IPS-NIHi7 (cell line): ENCODE measurements around the gene CDK9.
"Not testable (repeated sequence)": the region's sequence is repeated elsewhere in the genome, so short reads cannot be mapped to it uniquely, and the experiment has no call there.

ENCODE experiments used
- DNase-seq: peaks from one replicate; pipeline ENCODE4 v3.0.0; 2012; ENCODE audit warnings: mixed read lengths; ENCODE audit errors: extremely low spot score

Gene CDK9

DNA sequence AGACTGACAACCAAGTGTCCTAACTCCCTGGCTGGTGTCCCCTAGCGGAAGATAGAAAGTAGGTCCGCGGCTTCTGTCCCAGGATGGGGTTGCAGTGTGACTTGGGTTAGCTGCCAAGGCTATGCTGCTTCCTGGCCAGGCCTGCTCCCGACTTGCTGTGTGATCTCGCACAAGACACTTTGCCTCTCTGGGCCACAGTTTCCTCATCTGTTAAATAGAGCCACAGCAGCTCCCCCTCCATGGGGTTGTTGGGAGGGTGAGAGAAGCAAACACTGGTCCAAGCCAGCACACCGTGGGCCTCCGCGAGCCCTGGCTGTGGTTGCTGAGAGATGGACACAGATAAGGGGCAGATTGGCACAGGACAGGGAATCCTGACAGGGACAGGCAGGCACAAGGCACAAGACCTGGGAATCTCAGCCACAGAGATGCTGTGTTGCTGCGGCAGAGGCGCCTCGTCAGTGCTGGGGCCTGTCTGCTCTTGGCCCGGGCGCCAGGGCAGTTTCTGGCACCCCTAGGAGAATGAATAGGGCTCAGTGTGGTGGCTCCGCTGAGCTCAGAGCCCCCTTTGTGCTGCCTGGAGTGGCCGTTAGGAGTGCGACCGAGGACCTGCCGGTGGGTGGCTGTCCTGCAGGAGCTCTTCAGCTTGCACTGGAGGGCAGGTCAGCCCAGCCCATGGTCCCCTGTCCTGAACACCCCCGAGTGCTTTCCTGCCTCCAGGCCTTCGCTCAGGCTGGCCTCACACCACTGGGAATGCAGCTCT, 5.5 kb upstream of the CDK9 start:
- no peak for DNase-seq

DNA sequence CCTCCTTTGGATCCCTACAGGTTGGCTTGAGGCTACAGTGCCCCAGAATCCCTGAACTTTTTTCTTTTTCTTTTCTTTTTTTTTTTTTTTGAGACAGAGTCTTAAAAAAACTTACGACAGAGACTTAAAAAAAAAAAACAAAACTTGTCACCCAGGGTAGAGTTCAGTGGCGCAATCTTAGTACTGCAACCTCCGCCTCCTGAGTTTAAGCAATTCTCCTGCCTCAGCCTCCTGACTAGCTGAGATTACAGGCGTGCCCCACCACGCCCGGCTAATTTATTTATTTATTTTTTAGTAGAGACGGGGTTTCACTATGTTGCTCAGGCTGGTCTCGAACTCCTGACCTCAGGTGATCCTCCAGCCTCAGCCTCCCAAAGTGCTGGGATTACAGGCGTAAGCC, 4.9 kb upstream of the CDK9 start:
- not testable (repeated sequence) for DNase-seq

DNA sequence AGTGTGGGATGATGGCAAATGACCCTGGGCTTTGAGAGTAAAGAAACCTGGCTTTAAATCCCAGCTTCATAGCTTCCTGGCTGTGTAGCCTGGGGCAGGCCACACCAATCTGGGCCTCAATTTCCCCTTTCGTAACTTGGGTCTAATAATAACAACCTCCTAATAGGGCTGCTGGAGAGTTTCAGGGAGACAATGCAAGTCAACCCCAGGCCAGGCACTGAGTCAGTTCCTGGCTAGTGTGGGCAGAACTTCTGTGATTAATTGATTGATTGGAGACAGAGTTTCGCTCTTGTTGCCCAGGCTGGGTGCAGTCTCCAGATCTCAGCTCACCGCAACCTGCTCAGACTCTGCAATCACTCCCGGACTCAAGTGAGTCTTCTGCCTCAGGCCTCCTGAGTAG, 4.0 kb upstream of the CDK9 start:
- DNase-seq: no peak

DNA sequence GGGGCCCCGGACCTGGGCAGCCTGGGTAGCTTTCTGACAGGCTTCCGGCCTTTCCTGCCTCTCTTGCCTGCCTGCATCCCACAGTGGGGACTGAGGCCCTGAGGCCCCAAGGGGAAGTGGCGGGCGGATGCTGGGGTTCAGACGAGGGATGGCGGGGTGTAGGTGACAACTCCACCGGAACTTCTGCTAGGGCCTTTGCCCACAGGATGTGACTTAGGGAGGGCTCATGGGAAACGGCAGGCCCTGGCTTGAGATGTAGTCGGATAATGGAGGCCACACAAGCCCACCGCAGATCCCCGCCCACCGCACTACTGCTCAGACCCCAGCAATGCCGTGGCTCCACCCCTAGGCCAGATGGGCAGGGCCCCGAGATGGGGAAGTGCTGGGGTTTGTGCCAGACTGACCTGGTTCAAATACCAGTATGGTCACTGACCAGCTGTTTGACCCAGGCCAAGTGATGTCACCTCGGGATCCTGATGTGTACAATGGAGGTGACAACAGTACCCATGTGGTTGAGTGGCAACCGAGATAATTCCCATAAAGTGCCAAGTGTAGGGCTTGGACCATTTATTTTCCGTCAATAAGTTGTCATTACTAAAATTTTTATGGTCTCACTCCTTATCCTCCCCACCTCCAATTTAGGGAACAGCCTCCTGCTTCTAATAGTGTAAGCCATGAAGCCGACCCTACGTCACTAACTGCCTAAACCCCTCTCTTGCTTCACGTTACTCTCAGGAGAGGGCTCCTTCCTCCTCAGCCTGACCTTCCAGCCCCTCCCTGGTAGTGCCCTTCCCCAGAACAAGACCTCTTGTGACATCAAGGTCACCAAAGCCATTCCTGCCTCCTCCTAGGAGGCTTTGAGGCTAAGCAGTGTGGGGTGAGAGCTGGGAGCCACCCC, 2.5 kb upstream of the CDK9 start:
- no peak for DNase-seq

DNA sequence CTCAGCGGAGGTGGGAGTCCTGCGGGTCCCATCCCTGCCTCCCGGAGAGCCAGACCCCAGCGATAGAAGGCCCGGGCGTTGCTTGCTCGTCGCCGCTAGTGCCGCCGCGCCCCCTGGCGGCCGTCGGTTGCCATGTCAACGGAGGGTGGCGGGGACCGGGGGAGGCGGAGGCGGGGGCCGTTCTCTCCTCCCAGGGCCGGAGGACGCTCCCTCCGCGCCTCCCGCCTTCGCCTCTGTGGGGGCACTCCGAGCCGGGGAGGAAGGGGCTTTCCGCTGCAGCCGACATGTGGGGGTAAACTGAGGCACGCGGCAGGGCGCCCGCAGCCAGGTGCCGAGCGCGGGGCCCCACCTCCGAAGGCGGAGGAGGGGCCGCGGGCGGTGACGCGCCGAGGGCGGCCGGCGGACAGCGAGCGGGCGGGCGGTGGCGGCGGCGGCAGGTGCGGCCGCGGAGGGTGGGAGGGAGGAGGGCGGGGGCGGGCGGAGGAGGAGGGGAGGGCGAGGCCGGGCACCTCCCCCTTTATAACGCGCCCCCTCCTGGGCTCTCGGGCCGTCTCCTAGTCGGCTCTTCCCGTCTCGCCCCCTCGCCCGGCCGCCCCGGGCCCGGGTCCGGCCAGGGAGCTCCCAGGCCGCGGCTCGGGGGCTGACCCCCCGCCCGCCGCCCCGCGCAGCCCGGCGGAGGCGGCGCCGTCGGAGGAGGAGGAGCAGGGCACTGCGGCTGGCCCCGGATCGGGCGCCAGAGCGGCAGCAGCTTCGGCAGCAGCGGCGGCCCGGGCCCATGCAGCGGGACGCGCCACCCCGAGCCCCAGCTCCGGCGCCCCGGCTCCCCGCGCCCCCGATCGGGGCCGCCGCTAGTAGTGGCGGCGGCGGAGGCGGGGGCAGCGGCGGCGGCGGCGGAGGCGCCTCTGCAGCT, 556 bp upstream of the CDK9 start:
- DNase-seq: peak; percentile 90

DNA sequence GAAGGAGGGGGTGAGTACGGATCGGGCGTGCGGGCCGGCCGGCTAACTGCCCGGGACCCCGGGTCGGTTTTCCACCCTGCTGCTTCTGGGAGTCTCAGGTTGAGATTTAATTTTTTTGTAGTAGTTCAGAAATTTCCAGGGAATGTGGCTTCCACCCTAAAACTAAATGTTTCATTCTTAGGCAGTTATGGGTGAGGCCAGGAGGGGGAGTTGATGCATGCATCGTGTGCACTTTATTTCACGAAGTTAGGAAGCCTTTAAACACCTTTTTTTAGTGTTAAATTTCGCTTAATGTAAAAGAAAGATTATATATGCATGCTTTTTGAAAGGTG, 905 bp downstream of the CDK9 start:
- DNase-seq: no peak

DNA sequence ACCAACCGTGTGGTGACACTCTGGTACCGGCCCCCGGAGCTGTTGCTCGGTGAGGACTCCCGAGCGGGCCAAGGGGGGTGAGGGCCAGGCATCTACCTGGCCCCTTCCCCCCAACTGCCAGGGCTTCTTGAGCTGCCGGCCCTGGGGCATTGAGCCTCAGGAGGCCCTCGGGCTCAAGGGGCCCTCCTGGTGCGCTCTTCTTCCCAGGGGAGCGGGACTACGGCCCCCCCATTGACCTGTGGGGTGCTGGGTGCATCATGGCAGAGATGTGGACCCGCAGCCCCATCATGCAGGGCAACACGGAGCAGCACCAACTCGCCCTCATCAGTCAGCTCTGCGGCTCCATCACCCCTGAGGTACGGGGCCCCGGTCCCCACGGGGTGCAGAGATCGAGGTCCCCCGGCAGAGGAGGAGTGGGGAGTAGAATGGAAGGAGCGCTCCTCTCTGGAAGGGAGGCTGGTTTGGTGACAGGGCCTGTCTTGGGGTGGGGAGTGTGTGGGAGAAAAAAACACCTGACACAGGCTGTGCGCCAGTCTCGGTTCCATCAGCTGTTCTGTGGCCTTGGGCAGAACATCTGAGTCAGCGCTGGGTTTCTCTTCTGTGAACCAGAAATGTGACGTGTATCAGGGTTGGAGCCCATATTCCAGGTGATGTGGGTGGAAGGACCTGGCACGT, 2.6 kb downstream of the CDK9 start:
- DNase-seq: no peak

DNA sequence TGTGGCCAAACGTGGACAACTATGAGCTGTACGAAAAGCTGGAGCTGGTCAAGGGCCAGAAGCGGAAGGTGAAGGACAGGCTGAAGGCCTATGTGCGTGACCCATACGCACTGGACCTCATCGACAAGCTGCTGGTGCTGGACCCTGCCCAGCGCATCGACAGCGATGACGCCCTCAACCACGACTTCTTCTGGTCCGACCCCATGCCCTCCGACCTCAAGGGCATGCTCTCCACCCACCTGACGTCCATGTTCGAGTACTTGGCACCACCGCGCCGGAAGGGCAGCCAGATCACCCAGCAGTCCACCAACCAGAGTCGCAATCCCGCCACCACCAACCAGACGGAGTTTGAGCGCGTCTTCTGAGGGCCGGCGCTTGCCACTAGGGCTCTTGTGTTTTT, 3.3 kb downstream of the CDK9 start:
- DNase-seq: no peak

DNA sequence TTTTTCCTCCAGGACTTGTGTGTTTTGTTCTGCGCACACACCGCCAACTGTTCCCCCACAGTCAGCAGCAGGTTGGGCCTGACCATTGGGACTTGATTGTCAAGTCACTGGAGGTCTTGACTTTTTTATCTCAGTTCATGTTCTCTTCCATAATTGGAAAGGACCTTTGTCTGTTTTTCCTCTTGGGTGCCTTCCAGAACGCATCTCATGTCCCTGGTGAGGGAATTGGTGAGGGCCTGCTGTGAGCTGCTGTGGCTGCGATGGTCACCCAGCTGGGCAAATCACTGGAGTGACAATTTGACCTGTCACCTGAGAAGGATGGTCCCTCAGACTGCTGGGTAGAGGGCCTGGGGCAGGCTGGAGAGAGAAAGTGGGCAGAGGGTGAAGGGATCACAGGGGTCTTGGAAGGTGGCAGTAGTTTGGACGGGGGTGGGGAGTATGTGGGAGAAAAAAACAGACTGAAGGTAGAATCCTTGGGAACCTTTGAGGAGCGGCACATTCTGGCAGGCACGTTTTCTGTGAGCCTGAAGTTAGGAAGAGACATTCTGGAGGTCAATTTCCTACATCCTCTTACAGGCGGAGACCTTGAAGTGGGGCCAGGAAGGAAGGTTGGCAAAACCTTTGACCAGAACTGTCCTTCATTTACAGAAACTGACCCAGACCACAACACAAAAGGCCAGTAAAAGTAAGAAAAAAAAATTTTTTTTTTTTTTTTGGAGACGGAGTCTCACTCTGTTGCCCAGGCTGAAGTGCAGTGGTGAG, 4.4 kb downstream of the CDK9 start:
- DNase-seq: no peak

DNA sequence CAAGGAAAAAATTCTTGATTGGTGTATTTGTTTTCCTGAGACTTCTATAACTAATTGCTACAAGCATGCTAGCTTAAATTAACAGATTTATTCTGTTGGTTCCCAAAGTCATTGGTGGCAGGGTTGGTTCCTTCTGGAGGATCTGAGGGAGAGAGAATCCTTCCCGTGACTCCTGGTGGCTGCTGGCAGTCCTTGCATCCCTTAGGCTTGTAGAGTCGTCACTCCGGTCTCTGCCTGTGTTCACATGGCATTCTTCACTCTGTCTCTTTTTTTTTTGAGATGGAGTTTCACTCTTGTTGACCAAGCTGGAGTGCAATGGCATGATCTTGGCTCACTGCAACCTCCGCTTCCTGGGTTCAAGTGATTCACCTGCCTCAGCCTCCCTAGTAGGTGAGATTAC, 5.3 kb downstream of the CDK9 start:
- DNase-seq: no peak

DNA sequence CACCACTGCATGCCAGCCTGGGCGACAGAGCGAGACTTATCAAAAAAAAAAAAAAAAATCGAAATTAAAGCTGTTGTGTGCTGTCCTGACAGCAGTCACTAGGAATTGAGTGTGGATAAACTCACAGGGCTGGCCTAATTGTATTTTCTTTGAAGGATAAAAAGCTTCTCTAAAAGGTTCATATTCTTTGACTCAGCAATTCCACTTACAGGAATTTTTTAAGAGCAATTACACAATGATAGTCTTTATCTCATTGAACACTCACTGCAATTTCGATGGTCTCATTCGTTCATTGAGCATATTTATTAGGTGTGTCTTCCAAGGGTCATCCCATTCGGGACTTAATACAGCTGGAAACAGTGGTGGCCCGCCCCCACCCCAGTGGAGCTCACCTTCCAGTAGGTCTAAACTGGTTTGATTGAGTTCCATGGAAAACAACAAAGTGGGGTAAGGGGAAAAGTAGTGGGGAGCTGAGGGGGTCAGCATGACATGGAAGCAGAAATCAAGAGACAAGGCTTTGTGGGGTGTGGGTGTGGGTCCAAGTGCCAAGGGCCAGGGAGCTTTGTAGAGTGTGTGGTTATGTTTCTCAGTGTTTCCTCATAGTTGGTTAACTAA, 6.7 kb downstream of the CDK9 start:
- no peak for DNase-seq

DNA sequence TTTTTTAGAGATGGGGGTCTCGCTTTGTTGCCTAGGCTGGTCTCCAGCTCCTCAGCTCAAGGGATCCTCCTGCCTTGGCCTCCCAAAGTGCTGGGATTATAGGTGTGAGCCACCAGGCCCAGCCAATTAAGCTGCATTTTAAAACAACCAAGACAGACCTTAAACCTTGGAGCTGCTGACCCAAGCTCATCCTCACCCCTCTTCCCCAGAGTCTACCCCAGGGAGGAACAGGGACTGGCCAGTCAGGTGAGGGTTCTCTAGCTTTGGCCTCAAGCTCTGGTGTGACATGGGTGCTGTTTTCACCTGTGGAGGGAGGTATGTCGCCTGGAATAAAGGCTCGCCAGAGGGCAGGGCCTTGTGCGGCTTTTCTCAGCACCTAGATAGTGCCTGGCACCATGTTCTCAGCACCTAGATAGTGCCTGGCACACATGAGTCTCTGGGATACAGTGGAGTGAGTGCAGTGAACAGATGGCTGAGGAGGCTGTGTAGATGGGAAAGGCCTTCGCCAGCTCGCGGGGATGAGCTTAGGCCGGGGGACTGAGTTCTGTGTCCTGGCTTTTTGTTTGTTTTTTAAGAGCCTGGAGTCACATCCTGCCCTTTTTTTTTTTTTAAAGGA, 7.4 kb downstream of the CDK9 start:
- DNase-seq: no peak

DNA sequence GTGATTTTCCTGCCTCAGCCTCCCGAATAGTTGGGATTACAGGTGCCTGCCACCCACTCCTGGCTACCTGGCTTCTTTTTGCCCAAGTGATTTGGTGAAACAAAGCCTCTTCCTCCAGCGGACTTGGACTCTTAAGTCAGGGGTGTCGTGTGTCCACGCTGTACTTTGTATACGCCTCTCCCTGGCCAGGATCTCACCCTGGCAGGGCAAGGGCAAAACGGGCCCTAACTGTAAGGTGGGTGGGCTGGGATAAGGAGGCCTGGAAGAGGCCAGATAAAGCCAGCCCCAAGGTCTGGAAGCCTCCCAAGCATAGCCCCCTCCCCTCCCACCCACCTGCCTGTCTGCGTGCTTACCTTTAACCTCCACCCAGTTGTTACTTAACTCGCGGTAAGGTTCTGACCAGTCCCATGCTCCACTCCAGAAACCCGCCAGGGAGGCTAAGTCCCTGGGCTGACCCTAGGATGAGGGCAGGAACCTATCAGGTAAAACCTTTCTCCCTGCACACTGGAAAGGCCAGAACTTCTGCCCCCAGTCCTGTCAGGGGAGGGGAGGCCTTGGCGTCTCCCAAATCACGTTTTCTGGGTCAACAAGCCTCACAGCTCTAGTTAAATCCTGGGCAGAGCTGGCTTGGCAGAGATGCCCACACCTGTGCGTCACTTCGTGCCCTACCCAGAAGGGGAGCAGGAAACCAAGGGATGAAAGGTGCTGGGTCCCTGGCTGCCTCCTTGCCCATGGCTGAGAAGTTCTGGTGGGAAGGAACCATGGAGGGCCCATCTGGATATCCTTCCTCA, 8.4 kb downstream of the CDK9 start:
- no peak for DNase-seq

DNA sequence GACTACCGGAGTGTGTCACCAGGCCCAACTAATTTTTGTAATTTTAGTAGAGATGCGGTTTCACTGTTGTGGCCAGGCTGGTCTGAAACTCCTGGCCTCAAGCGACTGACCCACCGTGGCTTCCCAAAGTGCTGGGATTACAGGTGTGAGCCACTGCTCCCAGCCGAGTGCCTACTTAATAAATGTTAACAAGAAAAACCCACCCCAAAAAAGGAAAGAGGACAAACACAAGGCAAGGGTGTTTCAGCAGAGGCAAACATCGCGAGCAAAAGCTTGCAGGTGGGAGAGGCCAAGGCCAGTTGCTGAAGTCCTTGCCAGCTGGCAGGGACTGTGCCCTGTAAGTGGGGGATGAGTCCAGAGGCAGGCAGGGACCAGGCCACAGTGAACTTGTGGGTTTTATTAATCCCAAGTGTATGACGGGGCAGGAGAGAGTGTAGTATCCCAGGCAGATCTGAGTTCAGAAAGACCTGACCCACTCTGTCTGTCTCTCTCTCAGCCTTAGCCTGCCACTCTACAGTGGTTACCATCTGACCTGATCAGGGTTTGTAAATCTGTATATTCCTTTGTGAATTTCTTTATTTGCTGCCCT, 10.5 kb downstream of the CDK9 start:
- DNase-seq: no peak

DNA sequence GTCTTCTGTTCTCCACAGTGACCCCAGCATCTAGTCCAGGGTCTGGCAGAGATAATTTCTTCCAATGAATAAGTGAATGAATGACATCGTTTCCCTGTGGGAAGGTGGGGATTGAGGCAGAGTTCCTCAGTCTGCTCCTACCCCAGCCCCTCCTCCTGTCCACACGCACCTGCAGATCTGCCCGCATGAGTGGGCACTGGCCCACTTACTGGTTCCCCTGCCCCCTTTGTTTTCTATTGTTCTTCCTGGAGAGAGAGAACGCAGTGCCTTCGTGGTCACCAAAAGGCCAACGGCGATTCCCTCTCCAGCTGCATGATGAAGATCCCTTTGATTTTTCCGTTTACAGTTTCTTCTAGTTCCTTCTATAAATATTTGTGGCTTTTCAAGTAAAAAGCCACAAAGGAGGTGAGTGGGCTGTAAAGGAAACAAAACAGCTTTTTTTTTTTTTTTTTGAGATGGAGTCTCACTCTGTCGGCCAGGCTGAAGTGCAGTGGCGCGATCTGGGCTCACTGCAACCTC, 11.1 kb downstream of the CDK9 start:
- no peak for DNase-seq

DNA sequence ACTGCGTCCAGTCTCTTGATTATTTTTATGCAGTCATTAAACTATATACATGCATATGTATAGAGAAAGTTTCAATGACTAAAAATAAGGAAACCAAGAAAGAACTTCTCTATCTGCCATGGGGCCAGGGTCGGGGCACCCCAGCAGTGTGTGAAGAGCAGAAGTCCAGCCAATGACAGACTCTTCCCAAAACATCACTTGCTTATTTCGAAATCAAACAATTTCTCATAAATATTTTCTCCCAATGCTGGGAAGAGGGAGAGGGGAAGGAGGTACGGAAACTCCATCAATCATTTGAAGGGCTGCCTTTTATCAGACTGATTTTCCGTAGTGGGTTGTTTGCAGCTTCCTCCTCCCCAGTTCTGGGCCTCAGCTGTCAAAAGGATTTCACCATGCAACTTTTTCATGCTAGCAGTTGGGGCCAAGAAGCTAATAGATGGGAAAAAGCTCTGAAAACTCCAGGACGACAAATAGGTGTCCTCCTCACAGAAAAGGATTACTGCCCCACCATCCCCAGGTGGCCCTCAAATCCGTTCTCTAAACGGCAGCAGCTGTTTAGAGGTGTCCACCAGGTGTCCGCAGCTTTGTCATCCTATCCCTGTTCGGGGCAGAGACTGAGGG, 16.2 kb downstream of the CDK9 start:
- no peak for DNase-seq

DNA sequence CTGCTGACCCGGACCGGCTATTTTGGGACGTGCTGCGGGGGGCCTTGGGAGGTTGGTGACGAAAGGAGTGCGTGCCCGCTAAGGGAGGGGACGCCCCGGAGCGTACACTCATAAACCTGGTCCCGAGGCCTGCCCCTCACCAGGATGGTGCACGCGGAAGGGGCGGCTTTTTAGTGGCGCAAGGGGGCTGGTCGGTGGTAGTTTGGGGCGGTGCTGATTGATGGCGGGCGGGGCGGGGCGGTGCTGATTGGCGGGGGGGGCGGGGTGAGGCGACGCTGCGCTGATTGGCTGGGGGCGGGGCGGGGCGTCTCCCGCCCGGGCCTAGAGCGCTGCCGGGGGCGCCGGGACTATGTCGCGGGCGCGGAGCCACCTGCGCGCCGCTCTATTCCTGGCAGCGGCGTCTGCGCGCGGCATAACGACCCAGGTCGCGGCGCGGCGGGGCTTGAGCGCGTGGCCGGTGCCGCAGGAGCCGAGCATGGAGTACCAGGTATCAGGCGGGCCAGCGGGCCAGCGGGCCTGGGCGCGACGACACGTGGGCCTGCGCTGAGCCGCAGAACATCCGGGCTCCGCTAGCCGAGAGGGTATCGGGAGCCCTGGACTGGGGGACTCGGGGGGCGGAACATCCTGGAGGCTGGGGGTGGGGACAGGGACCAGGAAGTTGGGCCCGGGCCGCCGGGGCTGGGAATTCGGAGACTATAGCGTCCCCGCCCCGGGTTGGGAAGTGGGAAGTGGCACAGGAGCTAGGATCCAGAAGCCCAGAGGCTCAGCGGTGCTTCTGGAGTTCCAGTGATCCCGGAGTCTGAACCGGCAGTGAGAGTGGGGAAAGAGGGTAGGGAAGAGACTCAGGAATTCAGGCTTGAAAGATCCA, 17.0 kb downstream of the CDK9 start, which contains the start of gene FPGS:
FPGS (plus strand) TSS at position 307 of the 868 bp plus-strand sequence; CDS start at position 350, 43 bp downstream.
- peak; percentile 96 for DNase-seq
